GM21825 (cell line): ENCODE results near the gene E2F3.

Experiments used
- ATAC-seq: cut with Tn5 transposase; IDR thresholded peaks from one replicate; pipeline ENCODE4 v1.9.1; 2021; ENCODE audit warnings: mild to moderate bottlenecking, moderate library complexity; ENCODE audit not compliant: unreplicated experiment

Gene E2F3

DNA sequence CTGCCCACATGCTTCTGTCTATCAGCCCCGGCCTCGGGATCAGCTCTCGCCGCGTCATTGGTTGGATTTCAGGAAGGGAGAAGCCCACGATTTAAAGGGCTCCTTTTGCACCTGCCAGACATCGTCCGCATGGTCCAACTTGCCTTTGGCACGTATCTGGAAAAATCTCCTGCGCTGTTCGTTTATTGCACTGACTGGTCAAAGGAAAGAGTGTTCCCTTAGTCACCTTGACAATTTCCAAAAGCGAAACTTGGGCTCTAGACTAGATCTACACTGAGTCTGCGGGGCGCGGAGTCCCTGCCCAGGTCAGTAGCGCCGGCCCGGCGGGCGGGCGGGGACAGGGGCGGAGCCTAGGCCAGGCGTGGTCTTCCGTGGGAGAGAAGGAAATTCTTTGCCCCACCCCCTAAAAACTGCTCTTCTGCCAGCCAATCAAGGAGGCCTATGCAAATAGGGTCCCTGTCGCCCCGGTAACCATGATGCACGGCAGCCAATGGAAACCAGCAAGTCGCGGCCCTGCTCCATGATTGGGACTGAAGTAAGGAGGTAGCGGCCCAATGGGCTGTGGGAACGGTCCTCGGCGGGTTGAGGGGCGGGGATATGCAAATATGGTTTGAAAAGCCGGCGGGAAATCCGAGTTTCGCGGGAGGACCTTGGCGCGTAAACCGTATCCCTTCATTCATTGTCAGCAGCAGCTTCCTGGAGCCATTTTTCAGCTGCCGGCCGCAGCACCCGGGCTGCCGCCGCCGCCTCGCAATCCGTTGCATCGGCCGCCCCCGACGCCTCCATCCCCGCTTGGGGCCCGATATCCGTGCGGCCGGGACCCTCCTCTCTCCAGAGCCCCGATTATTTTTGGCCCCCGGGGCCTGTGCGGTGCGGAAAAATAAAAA is at the start of gene E2F3:
TSS of gene E2F3 (plus strand) at position 675 of the 887 bp plus-strand sequence. CDS start 354 bp downstream, outside the sequence.
- ATAC-seq: peak; percentile 80

DNA sequence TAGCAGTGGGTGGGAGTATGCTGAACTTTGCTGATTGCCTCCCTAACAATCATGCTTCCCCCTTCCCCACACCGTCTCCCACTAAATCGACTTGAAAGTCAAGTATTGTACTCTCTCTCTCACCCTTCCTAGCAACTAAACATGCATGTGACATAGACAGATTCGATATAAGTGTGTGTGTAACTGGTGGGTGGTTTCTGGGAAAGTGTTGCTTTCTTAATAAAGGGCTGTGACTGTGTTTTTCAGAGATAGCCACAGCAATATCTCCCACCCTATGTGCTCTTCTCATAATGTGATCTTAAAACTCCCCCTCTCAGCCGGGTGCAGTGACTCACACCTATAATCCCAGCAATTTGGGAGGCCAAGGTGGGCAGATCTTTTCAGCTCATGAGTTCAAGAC is 49.3 kb upstream of the E2F3 start:
- no peak for ATAC-seq

DNA sequence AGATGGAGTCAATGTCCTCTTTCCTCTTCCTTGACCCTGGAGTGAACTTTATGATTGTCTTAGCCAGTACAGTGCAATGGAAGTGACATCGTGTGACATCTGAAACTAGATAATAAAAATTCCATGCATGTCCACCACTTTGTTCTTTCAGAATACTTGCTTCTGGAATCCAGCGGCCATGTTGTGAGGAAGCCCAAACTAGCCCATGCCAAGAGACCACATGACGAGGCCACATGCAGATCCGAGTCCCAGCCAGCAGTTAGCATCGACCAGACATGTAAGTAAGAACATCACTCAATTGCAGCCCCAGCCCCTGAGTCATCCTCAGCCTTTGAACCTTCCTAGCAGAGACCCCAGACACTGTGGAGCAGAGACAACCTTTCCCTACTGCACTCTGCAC is 48.5 kb upstream of the E2F3 start:
- ATAC-seq: no peak

DNA sequence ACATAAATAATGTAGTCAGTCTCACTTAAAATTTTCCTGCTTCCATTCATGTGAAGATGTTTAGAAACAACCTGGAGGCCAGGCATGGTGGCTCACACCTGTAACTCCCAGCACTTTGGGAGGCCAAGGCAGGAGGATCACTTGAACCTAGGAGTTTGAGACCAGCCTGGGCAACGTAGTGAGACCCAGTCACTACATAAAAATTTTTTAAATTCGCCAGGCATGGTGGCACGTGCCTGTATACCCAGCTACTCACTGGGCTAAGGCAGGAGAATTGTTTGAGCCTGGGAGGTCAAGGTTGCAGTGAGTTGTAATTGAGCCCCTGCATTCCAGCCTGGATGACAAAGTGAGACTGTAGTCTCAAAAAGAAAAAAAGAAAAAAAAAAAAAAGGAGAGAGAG is 47.3 kb upstream of the E2F3 start:
- ATAC-seq: no peak

DNA sequence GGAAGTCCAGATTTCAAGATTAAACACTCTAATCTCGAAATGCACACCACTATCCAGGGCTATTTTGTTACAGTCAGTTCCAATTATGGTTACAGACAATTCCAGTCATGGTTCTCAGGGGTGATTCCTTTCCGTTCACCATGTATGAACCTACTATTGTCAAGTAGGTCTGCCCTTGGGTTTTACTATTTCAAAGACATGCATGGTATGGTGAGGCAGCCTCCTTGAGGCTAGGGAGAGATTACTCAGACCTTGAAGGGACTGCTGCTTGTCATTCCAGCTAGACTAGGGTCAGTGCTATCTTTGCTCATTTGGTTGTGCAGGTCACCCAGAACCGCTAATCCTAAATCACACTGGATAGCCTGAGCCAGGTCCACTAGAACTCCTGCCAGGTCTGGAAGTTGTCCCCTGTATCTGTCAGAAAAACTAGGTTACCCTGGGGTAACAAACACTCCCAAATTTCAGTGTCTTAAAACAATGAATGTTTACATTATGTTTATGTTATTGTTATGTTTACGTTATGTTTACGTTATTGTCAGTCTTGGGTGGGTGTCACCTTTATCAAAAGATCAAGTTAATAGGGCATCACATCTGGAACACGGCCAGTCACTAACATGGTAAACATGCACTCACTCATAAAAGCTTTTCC is 41.1 kb upstream of the E2F3 start:
- no peak for ATAC-seq

DNA sequence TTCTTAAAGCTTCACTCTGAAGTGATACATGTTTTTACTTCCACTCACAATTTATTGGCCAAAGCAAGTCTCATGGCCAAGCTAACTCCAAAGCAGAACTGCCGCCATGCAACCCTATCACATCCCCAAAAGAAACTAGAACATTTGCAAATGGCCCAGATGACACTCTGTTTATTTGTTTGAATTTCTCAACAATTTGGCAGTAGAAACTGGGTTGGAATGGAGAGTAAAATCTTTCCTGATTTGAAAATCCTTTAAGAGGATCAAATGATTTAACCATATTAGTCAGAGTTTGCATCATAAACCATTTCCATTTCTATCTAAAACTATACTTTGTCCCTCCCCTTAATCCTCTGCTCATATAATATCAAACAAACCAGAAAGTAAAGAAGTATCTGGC is 39.1 kb upstream of the E2F3 start:
- no peak for ATAC-seq

DNA sequence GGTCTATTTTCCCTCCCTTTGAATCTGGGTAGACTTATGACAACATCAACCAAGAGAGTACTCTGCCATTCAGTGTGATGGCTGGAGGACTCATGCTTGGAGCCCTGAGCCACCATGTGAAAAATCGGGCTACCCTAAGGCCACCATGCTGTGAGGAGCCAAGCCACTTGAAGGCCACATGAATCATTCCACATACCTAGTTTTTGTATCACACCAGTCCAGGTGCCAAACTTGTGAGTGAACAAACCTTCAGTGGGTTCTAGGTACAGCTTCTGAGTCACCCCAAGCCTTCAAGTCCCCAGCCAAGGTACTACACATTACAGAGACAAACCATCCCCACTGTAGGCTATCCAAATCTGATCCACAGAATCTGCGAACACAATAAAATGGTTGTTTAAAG is 37.4 kb upstream of the E2F3 start:
- ATAC-seq: no peak

DNA sequence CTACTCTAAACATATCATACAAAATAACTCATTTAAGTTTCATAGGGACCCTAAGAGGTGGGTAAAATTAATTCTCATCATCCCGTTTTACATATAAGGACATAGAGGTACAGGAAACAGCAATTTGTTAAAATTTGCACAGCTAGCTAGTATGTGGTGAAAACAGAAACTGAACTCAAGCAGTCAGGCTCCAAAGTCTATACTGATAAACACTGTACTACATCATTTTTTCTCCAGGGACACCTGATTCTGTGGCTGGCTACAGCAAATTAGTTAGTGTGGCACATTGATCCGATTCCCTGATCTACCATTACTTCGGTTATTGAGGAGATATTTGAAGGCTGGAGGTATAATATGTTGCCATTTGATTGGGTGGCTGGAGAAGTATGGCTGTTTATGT is 36.2 kb upstream of the E2F3 start:
- no peak for ATAC-seq

DNA sequence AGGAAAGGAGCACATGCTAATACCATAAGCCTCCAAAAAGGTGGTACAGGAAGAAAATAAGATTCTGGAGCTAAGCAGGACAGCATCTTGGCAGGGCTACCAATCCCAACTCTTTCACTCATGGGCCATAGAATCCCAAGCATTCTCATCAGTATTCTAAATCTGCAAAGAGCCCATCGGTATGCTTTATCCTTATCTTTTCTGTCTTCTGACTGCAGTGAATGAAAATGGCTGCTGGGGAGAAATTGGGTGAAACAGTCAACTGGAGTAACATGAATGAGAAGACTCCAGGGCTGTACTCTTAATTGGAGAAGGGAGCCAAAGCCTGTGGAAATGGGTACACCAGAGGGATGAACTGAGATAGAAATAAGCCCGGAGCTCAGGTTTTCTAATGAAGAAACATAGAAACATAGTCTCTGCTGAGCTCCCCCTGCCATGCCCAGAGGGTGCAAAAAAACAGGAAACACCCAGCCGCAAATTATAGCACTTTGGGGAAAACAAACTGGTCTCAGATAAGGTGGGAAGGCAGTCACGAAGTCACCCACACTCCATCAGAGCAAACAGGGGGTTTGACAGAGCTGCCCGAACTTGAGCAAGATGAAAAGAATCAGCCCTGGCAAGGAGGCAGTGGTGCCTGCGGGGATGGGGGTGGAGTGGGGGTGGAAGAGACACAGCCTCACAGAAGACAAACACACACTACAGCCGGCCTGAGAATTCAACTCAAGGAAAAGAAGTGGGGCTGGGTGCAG is 35.4 kb upstream of the E2F3 start:
- no peak for ATAC-seq

DNA sequence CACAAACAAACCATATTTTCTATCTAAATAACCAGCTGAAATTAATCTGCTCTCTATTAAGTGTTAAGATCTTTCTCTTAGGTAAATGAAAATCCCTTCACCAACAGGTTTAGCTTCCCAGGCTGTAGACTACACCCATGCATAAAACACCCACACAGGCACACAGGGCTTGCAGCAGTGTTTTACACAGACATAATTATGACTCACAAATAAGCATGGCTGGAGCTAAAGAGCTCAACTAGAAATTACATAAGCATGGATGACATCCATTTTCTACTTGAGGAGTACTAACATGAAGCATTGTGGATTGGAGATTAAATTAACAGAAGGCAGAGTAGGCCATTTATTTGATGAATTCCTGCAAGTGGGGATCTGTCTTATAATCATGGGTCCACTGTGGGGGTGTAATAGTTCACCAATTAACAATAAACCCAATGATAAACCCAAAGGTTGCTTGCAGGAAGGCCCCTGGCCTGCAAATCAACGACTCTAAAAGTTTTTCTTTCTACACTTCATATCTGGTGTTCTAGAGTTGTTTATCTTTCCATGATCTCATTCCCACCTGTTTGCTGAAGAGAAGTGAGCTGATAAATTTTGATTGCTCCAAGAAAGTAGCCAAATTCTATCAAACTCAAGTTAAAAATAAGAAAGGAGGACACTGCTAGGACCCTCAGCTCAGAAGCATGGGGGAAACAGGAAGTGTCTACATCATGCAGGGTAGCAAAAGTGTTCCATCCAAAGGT is 33.8 kb upstream of the E2F3 start:
- no peak for ATAC-seq

DNA sequence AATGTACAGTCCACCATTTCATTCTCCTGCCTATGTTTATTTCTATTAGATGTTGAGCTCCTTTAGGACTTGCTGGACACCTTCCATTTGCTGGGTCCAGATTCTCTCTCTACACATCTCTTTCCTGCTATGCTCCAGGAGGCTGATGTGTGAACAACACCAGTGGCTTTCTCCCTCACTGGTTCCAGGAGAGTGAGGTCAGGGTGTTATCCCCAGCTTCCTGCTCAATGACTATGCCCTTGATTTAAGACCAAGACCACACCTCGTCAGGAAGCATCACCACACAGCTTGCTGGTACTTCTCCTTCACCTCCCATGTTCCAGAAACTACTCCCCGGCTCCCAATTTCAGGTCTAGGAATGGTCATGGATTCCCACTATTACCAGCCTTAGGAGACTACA is 31.3 kb upstream of the E2F3 start:
- no peak for ATAC-seq

DNA sequence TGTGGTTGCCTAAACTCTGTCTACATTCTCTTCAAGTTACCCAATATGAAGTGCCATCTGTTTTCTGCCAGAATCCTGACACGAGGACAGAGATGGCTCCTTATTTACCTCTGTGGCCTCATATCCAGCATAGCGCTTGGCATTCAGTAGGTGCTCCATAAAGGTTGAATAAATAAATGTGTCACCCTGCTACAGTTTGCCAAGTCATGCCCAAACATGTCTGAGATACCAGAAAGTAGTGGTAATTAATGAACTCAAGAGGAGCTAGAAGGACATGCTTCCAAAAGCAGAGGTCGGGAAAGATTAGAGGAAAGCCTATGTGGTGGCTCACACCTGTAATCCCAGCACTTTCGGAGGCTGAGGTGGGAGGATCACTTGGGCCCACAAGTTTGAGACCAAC is 30.9 kb upstream of the E2F3 start:
- ATAC-seq: no peak

DNA sequence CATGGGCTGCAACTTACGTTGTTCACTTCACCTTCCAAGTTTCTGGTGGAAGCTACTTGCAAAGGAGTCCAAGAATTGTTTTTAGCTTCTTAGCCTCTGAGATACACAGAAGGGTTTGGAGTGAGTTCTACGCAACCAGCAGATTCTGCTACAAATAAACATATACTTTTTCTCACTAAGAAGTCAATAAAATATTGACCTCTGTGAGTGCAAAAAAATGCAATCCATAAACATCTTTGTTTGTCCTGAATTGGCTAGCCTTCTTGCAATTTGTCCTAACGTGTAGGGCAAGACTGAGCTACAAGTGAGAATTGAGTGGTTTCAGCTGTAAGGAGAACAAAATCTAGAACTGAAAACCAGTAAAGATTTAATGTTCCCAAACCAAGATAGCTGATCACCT is 26.2 kb upstream of the E2F3 start:
- ATAC-seq: no peak

DNA sequence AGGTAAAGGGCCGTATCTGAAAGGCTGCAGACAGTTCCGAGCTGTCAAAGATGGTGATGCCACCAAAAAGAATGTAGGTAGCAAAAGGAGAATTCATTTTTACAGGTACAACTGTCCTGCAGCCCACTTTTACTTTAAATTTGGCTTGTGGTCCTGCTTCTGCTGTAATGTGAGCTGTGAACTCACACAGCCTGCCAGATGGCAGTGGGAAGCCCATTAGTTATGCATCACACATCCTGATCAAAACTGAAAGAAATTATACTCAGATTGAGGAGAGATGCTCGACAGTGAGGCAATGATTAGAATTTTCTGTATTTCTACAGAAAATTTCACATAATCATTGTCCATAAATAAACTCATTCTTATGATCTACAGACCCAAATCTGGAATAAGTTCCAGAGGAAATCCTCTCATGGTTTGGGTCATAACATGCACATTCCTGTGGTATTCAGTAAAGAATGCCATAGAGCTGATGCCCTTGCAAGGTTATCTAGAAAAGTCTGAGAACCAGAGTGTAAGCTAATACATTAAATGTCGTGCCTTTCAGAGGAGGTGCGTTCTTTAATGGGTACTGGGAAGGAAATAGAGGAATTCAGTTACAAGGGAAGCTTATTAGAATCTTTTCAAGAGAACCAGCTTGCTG is 23.9 kb upstream of the E2F3 start:
- no peak for ATAC-seq

DNA sequence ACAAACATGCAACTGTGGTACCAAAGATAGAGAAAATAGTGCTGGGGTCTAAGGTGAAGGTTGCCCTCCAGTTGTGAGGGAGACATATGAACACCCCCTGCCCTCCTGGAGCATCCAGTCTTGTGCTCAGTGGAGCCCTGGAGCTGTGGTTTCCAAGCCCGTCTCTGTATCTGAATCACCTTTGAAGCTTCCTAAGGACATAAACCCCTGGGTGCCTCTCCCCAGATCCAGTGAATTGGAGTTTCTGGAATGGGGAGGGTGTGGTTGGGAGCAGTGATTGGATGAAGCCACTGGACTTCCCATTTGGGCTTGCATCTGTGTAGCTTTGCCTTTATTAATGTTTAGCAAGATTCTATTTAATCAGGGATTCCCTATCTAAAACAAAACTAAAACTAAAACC is 22.4 kb upstream of the E2F3 start:
- ATAC-seq: no peak

DNA sequence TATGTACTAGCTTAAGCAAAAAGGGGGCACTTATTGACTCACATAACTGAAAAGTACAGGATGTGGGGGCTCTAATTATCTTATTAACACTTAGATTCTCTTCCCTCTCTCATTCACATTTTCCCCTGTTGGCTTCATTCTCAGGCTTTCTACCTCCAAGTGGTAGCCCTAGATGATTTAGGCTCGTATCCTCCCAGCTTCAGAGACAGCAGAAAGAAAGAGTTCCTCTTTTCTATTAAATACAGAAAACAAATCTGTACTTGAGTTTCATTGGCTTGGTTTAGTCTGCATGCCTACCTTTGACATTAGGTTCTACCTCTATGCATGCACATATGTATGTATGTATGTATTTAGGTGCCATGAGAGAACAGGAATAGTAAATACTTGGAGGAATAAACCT is 15.5 kb upstream of the E2F3 start:
- ATAC-seq: no peak

DNA sequence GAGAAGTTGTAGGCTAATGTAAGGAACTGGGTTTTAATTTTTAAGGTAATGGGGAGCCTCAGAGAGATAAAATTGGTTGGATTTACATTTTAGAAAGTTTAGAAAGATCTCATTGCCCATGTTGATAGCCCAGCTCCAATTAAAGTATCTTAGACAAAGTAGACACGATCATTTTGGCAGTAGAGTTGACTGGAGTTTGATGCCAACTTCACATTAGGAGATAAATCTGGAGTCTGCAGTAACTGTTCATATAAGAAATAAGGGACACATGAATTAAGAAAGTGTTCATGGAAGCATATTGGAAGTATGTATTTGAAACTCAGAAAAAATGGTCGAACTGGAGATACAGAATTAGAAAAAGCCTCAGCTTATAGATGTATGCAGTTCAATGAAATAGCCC is 12.6 kb upstream of the E2F3 start:
- ATAC-seq: no peak

DNA sequence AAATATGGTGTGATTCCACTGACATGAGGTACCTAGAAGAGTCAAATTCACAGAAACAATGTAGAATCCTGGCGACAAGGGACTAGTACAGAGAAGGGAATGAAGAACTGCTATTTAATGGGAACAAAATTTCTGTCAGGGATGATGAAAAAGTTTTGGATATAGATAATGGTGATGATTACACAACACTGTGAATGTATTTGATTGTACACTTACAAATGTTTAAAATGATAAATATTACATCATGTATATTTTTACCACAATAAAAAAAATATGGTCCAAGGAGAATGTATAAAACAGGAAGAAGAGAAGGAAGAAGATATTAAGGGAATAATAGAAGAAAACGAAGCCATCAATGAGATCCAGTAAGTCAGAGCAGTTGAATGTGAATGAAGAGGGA is 8.4 kb upstream of the E2F3 start:
- ATAC-seq: no peak

DNA sequence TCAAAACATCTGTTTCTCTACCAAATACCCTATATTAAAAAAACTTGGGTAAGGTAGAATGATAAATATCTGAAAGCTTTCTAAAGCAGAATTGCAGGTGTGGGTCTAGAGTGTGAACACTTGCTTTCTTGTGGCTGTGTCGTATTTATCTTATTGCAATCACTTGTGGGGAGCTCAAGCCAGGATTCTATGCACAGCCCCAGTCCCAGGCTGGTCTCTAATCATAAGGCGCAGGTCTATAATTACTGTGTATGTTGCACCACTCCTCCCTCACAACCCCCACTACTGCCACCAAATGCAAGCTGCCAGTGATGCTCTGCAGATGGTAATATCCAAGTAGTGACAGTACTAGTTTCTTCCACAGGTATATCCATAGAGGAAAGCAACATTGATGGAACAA is 2.2 kb upstream of the E2F3 start:
- no peak for ATAC-seq

DNA sequence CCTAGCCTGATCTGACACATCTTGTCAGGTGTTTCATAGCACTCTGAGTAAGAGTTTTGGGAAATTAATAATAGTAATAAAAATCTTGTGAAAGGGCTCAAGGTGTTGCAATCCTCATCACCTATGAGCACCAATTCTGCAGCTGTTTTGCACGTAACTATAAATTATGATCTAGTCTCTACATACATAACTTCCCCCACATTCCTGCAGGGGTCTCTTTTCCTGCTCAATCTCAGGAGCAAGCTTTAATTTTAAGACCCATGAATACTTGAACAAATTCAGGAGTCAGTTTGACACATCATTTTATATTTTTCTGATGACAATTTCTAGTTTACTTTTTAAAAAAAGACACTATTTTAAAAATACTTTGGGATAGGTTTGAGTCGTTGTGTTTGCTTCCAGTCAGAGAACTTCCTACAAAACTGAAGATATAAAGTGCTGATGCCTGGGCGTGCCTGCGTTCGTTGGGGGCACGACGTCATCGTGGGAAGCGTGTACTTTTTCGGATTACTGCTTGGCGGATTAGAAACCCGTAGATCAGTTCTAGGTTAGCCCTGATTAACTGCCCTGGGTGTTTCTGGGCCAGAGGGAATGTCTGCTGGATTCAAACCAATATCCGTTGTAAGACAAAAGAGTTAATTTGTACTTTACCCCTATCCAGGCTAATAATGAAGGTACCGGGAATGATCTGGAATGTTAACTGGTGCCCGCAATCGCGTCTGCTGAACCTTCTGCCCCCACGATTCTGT is 1.0 kb upstream of the E2F3 start:
- no peak for ATAC-seq
